GM12874 (cell line): ENCODE data around the gene PPID.
A peak's percentile ranks its signal among the peaks of the same experiment; 100 is the strongest.

Experiments
- CTCF ChIP-seq: IDR thresholded peaks from 2 replicates; pipeline ENCODE4 v1.5.1; 2011; ENCODE audit warnings: low read depth, mild to moderate bottlenecking, control low read depth, low read length, moderate library complexity; ENCODE audit not compliant: insufficient read depth

Gene PPID

DNA sequence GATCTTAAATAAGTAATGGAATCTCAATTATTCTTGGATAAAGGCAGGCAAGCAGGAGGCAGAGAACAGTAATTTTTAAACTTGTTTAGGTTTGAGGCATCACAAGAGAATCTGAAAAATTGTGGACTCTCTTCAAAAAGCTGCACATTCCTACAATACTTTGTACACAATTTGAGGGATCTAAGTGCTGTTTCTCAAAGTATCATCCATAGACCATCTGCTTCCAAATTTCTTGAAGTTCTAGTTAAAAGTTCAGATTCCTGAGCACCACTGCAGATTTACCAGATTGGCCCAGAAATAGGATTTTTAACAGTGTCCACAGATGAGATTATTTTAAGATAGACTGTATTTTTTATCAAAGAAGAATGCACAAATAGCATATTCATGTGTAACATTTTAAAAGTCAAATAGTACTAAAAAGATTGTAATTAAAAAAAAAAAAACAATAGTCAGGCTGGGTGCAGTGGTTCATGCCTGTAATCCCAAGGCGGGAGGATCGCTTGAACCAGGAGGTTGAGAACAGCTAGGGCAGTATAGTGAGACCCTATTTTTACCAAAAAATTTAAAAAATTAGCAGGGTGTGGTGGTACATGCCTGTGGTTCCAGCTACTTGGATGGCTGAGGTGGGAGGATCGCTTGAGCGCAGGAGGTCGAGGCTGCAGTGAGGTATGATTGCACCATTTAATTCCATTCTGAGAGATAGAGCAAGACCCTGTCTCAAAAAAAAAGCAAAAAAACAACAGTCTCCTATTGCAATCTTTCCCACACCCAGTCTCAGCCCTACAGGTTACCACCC, 31.4 kb upstream of the PPID start:
- no peak for TF ChIP-seq CTCF

DNA sequence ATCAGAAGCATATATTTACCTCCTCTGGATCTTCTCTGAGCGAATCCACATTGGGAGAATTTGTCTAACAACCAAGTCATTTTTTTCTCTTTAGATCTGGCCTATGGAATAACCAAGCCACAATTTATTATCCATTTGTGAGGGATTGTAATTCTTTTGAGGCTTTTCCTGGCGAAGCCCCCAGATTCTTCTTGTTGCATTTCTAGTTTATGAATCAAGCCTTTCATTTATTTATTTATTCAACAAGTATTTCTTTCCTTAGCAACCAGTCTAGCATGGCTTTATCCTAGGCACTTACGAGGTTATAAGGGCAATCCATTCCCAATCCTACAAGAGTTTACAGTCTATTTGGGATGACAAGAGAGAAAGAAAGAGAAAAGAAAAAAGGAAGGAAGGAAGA, 27.2 kb upstream of the PPID start:
- no peak for TF ChIP-seq CTCF

DNA sequence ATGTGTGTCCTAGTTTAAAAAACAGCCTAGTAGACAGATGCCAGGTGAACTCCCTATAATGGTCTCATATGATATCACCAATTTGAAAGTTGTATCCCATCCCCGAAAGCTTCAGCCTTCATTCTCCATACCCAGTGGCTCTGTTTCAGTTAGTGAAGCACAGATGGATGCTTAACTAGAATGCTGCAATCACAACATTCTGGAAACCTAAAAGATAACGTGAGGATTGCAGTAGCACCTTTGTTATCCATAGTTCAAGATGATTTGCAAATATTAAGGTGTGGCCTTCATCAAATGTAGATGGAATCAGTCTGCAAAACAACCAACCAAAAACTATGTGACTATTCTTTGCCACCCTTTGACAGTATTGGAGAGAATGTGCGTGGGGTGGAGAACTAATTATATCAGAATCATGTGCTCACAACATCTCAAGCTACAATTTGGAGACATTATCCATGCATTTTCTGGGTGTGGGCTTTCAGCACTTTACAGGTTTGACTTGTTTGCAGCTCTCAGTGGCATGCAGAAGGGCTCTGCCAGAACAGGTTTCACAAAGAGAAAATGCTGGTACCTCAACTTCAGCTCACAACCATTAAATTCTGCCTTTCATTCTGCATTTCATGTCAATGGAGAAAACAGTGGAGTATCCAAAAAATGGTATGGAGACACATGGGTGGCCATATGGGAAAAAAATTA, 18.3 kb upstream of the PPID start:
- TF ChIP-seq CTCF, result no peak

DNA sequence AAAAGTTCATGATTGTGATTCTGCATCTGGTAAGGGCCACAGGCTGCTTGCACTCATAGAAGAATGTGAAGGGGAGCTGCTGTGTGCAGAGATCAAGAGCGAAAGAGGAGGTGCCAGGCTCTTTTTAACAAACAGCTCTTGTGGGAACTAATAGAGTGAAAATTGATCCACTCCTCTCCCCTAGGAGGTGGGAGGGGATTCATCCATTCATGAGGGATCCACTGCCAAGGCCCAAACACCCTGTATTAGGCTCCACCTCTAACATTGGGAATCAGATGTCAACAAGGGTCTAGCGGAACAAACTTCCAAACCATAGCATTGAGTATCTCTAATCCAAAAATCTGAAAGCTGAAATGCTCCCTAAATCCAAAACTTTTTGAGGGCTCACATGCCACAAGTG, 16.4 kb upstream of the PPID start:
- no peak for TF ChIP-seq CTCF

DNA sequence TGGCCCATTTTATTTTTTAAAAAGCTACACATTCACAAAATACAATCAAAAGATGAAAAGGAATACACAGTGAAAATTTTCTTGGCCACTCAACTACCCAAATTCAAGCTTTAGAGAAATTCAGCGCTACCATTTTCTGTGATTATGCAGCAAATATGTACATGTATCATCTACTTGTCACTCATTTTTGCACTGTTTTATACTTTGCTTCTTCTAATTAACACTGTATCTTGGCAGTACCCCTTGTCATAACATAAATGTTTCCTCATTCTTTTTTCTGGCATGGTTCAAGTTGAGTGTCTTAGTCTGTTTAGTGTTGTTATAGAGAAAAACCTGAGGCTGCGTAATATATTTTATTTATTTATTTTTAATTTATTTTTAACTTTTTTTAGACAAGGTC, 15.7 kb upstream of the PPID start:
- no peak for TF ChIP-seq CTCF

DNA sequence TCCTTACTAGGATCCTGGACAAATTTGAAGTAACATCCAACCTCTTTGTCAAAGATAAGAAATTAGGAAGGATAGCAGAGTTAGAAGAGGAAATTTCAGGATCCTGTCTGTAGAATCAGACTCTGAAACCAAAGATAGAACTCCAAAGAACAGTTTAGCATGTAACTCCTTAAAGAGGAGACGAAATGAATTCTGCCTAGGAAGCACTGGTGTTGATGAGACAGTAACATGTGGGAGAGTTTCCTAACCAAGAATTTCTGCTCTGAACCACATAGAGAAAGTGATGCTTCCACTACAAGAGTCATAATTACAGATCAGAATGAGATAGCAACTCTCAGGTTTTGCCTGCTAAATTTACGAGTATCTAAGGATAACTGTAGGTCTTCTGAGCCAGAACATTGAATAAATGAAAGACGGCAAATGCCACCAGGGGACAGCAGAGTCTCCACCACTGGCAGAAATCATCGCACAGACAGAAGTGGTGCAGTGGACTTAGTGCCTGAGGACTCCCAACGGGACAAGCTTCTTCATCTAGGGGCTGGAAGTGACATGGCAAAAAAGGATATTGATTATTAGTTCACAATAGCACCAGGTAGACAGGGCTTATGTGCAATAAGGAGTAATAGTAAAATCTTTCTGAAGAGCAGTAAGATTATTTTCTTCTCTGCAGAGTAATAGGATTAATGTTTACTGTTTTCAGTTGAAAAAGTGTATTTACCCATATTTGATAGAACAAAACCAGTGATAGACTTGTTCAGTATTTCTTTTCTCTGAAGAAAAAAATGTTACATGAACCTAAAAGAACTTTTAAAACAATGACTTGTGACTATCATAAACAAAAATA, 6.7 kb upstream of the PPID start:
- peak; percentile 64 for TF ChIP-seq CTCF

DNA sequence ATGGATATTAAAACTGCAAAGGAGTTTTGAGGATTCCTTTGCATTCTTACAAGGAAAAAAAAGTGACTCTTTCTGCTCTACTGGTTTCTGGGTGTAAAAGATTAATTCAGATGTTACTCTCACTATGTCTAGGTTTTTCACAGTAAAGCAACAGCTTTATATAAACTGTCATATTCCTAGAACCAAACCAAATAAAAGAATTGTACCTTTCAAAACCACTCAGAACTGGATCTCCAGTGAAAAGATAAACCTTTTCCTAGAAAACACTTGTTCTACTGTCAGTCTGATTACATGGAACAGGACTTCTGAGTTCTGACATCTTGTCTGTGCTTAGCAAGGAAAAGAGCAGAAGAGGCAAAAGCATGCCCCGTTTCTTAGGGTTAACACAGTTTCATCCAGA, 5.0 kb upstream of the PPID start:
- TF ChIP-seq CTCF, result no peak
